ENCODE results near the gene IL1RAPL1.

Gene IL1RAPL1

GRCh38 chrX:29547877-29548276 is 960.6 kb downstream of the IL1RAPL1 start:
- DNase-seq: no peak

- no peak for DNase-seq
Observed at GRCh38 chrX:29553542-29553941, 966.3 kb downstream of the IL1RAPL1 start.

- DNase-seq: no peak
Observed at GRCh38 chrX:29555465-29556091, 968.3 kb downstream of the IL1RAPL1 start.

GRCh38 chrX:29560065-29560464 is 972.8 kb downstream of the IL1RAPL1 start:
- DNase-seq: no peak

GRCh38 chrX:29561417-29561816 is 974.2 kb downstream of the IL1RAPL1 start:
- no peak for DNase-seq

- no peak for DNase-seq
Observed at GRCh38 chrX:29580560-29580959, 993.3 kb downstream of the IL1RAPL1 start.

- no peak for DNase-seq
Observed at GRCh38 chrX:29581223-29581622, 994.0 kb downstream of the IL1RAPL1 start.

- DNase-seq: no peak
Observed at GRCh38 chrX:29587107-29587506, 999.9 kb downstream of the IL1RAPL1 start.

- no peak for DNase-seq
Observed at GRCh38 chrX:29590921-29591320, 1003.7 kb downstream of the IL1RAPL1 start.

GRCh38 chrX:29604381-29604780 is 1017.1 kb downstream of the IL1RAPL1 start:
- no peak for DNase-seq

- DNase-seq: no peak
Observed at GRCh38 chrX:29617276-29617675, 1030.0 kb downstream of the IL1RAPL1 start.

- DNase-seq: no peak
Observed at GRCh38 chrX:29617725-29618124, 1030.5 kb downstream of the IL1RAPL1 start.

GRCh38 chrX:29627833-29628232 is 1040.6 kb downstream of the IL1RAPL1 start:
- DNase-seq: no peak

- DNase-seq: no peak
Observed at GRCh38 chrX:29634516-29634915, 1047.3 kb downstream of the IL1RAPL1 start.

- DNase-seq: no peak
Observed at GRCh38 chrX:29636331-29636730, 1049.1 kb downstream of the IL1RAPL1 start.

GRCh38 chrX:29640106-29640505 is 1052.9 kb downstream of the IL1RAPL1 start:
- DNase-seq: no peak

GRCh38 chrX:29641461-29641860 is 1054.2 kb downstream of the IL1RAPL1 start:
- DNase-seq: no peak

GRCh38 chrX:29643181-29643580 is 1055.9 kb downstream of the IL1RAPL1 start:
- no peak for DNase-seq

- DNase-seq: no peak
Observed at GRCh38 chrX:29648161-29648560, 1060.9 kb downstream of the IL1RAPL1 start.

- no peak for DNase-seq
Observed at GRCh38 chrX:29652484-29652883, 1065.2 kb downstream of the IL1RAPL1 start.

GRCh38 chrX:29653721-29654120 is 1066.5 kb downstream of the IL1RAPL1 start:
- DNase-seq: no peak

- DNase-seq: no peak
Observed at GRCh38 chrX:29659911-29660310, 1072.7 kb downstream of the IL1RAPL1 start.

GRCh38 chrX:29661290-29661689 is 1074.0 kb downstream of the IL1RAPL1 start:
- DNase-seq: no peak

- DNase-seq: no peak
Observed at GRCh38 chrX:29662101-29662500, 1074.9 kb downstream of the IL1RAPL1 start.

- DNase-seq: no peak
Observed at GRCh38 chrX:29662759-29663503, 1075.7 kb downstream of the IL1RAPL1 start.
